K562 (cell line): ENCODE measurements around the gene MRPL44. TPM values are rescaled to one million over a fixed set of nuclear protein-coding genes. Genes with fewer than 3 reads are reported as not detected.

Experiments used
- HEY1 ChIP-seq: fragments of 250-450 bp; sonication (Bioruptor Pico); IDR thresholded peaks from 2 replicates; pipeline ENCODE4 v1.5.0; 2020; ENCODE audit warnings: mild to moderate bottlenecking, moderate library complexity, borderline replicate concordance
- HMG20A ChIP-seq: fragments of 450-650 bp; formaldehyde crosslinking; conservative IDR thresholded peaks from 2 replicates; pipeline ENCODE4 v1.4.0; 2020; ENCODE audit warnings: mild to moderate bottlenecking, mixed read lengths
- KLF16 ChIP-seq: IDR thresholded peaks from 2 replicates; pipeline ENCODE4 v1.6.1; 2016; ENCODE audit warnings: antibody characterized with exemption
- OTX1 ChIP-seq: fragments of 450-650 bp; formaldehyde crosslinking; IDR thresholded peaks from 2 replicates; pipeline ENCODE4 v1.4.0; 2022; ENCODE audit warnings: mild to moderate bottlenecking
- ZBTB34 ChIP-seq: fragments of 250-450 bp; sonication (Bioruptor Pico); IDR thresholded peaks from 2 replicates; pipeline ENCODE4 v1.8.0; 2021; ENCODE audit warnings: mild to moderate bottlenecking, moderate library complexity
- ZNF143 ChIP-seq: sonication (generic); formaldehyde crosslinking; IDR thresholded peaks from 2 replicates; pipeline ENCODE4 v1.9.0; 2022; ENCODE audit warnings: mild to moderate bottlenecking, missing genetic modification reagents
- polyA plus RNA-seq, 8 experiments: library from polyadenylated mRNA; depleted of rRNA in 4 of 8; stranded (reverse) in 5 of 8; unstranded in 3 of 8; fragments of >200 nt; fragmentation: Nextera tagmentation in 2 of 8; fragmentation: Illumina TruSeq in 1 of 8; extraction: Ambion mirVana in 2 of 8; extraction: Trizol in 1 of 8; gene quantifications; 2 replicates each; pipeline versions ENCODE4 v1.2.1 to v1.2.3, GENCODE V29; 2011 to 2014; ENCODE audit warnings: inconsistent platforms in 1 of 8, missing spikeins in 1 of 8
- total RNA-seq, 7 experiments: library from RNA; depleted of rRNA in 6 of 7; stranded (reverse); fragments of >200 nt in 6 of 7; fragmentation: Illumina TruSeq in 2 of 7; extraction: Trizol in 2 of 7; gene quantifications; 2 replicates each; pipeline versions ENCODE4 v1.2.1 to v1.2.3, GENCODE V29; 2011 to 2021; ENCODE audit warnings: low replicate concordance in 1 of 7
- TF ChIP-seq, protein P1 (sequence below), 2 experiments: fragments of 450-650 bp in 1 of 2; sonication (generic) in 1 of 2; formaldehyde crosslinking in 1 of 2; IDR thresholded peaks; 2 replicates each; pipeline versions ENCODE4 v1.7.1 to v1.9.0; 2016 to 2022; ENCODE audit warnings: inconsistent platforms in 1 of 2, mild to moderate bottlenecking in 1 of 2, missing genetic modification reagents in 1 of 2
- TF ChIP-seq, protein P2 (sequence below): sonication (generic); formaldehyde crosslinking; IDR thresholded peaks from 2 replicates; pipeline ENCODE4 v1.8.1; 2023; ENCODE audit warnings: mild to moderate bottlenecking, missing genetic modification reagents
- TF ChIP-seq, protein P3 (sequence below): IDR thresholded peaks from 3 replicates; pipeline ENCODE4 v1.6.1; 2011; ENCODE audit warnings: borderline replicate concordance, mild to moderate bottlenecking, moderate library complexity; ENCODE audit not compliant: insufficient read length; ENCODE audit errors: extremely low read depth

The MRPL44 gene
- total and polyA plus RNA-seq, 9 of the 15 experiments (the other 6 are each of a cell fraction or from before 2014, with no cell fraction given) = 10.4 to 26.0 (median 20.2) TPM

- TF ChIP-seq, protein P1, sequence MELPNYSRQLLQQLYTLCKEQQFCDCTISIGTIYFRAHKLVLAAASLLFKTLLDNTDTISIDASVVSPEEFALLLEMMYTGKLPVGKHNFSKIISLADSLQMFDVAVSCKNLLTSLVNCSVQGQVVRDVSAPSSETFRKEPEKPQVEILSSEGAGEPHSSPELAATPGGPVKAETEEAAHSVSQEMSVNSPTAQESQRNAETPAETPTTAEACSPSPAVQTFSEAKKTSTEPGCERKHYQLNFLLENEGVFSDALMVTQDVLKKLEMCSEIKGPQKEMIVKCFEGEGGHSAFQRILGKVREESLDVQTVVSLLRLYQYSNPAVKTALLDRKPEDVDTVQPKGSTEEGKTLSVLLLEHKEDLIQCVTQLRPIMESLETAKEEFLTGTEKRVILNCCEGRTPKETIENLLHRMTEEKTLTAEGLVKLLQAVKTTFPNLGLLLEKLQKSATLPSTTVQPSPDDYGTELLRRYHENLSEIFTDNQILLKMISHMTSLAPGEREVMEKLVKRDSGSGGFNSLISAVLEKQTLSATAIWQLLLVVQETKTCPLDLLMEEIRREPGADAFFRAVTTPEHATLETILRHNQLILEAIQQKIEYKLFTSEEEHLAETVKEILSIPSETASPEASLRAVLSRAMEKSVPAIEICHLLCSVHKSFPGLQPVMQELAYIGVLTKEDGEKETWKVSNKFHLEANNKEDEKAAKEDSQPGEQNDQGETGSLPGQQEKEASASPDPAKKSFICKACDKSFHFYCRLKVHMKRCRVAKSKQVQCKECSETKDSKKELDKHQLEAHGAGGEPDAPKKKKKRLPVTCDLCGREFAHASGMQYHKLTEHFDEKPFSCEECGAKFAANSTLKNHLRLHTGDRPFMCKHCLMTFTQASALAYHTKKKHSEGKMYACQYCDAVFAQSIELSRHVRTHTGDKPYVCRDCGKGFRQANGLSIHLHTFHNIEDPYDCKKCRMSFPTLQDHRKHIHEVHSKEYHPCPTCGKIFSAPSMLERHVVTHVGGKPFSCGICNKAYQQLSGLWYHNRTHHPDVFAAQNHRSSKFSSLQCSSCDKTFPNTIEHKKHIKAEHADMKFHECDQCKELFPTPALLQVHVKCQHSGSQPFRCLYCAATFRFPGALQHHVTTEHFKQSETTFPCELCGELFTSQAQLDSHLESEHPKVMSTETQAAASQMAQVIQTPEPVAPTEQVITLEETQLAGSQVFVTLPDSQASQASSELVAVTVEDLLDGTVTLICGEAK (IDR thresholded peaks at IDR 0.05) = no peak
- TF ChIP-seq, protein P1 (CRISPR knock-in tag; IDR thresholded peaks at IDR 0.05) = no peak
- TF ChIP-seq KLF16 (no peak), OTX1 (no peak), ZBTB34 (CRISPR knock-in tag) (no peak), HMG20A (no peak), ZNF143 (CRISPR knock-in tag) (no peak), HEY1 (CRISPR knock-in tag) (no peak)
- TF ChIP-seq, protein P2, sequence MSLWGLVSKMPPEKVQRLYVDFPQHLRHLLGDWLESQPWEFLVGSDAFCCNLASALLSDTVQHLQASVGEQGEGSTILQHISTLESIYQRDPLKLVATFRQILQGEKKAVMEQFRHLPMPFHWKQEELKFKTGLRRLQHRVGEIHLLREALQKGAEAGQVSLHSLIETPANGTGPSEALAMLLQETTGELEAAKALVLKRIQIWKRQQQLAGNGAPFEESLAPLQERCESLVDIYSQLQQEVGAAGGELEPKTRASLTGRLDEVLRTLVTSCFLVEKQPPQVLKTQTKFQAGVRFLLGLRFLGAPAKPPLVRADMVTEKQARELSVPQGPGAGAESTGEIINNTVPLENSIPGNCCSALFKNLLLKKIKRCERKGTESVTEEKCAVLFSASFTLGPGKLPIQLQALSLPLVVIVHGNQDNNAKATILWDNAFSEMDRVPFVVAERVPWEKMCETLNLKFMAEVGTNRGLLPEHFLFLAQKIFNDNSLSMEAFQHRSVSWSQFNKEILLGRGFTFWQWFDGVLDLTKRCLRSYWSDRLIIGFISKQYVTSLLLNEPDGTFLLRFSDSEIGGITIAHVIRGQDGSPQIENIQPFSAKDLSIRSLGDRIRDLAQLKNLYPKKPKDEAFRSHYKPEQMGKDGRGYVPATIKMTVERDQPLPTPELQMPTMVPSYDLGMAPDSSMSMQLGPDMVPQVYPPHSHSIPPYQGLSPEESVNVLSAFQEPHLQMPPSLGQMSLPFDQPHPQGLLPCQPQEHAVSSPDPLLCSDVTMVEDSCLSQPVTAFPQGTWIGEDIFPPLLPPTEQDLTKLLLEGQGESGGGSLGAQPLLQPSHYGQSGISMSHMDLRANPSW = no peak
- TF ChIP-seq, protein P3, sequence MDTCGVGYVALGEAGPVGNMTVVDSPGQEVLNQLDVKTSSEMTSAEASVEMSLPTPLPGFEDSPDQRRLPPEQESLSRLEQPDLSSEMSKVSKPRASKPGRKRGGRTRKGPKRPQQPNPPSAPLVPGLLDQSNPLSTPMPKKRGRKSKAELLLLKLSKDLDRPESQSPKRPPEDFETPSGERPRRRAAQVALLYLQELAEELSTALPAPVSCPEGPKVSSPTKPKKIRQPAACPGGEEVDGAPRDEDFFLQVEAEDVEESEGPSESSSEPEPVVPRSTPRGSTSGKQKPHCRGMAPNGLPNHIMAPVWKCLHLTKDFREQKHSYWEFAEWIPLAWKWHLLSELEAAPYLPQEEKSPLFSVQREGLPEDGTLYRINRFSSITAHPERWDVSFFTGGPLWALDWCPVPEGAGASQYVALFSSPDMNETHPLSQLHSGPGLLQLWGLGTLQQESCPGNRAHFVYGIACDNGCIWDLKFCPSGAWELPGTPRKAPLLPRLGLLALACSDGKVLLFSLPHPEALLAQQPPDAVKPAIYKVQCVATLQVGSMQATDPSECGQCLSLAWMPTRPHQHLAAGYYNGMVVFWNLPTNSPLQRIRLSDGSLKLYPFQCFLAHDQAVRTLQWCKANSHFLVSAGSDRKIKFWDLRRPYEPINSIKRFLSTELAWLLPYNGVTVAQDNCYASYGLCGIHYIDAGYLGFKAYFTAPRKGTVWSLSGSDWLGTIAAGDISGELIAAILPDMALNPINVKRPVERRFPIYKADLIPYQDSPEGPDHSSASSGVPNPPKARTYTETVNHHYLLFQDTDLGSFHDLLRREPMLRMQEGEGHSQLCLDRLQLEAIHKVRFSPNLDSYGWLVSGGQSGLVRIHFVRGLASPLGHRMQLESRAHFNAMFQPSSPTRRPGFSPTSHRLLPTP = no peak
Observed at GRCh38 chr2:223995569-223995968, 38.3 kb downstream of the MRPL44 start (continued).
